Adrenal gland (tissue), 12 donors: ENCODE measurements around the gene ZNF785. TPM values are rescaled to one million over a fixed set of nuclear protein-coding genes. Genes with fewer than 3 reads are reported as not detected.
"Not testable (repeated sequence)": the region's sequence is repeated elsewhere in the genome, so short reads cannot be mapped to it uniquely, and the experiment has no call there.

Experiments
- DNase-seq, 7 donors: peaks; one replicate each; pipeline ENCODE4 v3.0.0-alpha.2; 2019 to 2020
- H3K27ac ChIP-seq, 5 donors: fragments of 200-600 bp; sonication (generic) in 4 of 5; 1 replicate in 3 of 5; 2 replicates in 2 of 5; pipeline versions ENCODE4 v1.5.1 to v1.8.0; 2016 to 2020; ENCODE audit warnings: mild to moderate bottlenecking in 1 of 5
- H3K27me3 ChIP-seq: fragments of 200-600 bp; 2 replicates; pipeline ENCODE4 v1.8.0; 2021
- H3K36me3 ChIP-seq, 2 donors: fragments of 200-600 bp; replicated peaks in 1 of 2; 1 replicate in 1 of 2; 2 replicates in 1 of 2; pipeline versions ENCODE4 v1.5.1 to v1.8.0; 2018 to 2022
- H3K4me1 ChIP-seq, 2 donors: fragments of 200-600 bp; replicated peaks in 1 of 2; 1 replicate in 1 of 2; 2 replicates in 1 of 2; pipeline versions ENCODE4 v1.5.1 to v1.8.0; 2018 to 2021
- H3K4me3 ChIP-seq, 4 donors: fragments of 200-600 bp; sonication (generic) in 3 of 4; one replicate each; pipeline ENCODE4 v1.5.1; 2016 to 2018
- H3K9me3 ChIP-seq, 3 donors: fragments of 200-600 bp; sonication (generic) in 1 of 3; replicated peaks in 1 of 3; 1 replicate in 2 of 3; 2 replicates in 1 of 3; pipeline versions ENCODE4 v1.5.1 to v1.8.0; 2016 to 2021
- CTCF ChIP-seq, 6 experiments: fragments of 450-650 bp in 4 of 6; fragments of 200-600 bp in 2 of 6; sonication (generic) in 1 of 6; IDR thresholded peaks; 1 replicate in 5 of 6; 2 replicates in 1 of 6; pipeline versions ENCODE4 v1.5.1 to v1.8.0; 2016 to 2021; ENCODE audit warnings: antibody characterized with exemption in 6 of 6, mild to moderate bottlenecking in 2 of 6, moderate library complexity in 1 of 6
- POLR2A ChIP-seq, 2 donors: fragments of 450-650 bp; IDR thresholded peaks; one replicate each; pipeline ENCODE4 v1.6.1; 2017; ENCODE audit warnings: antibody characterized with exemption in 2 of 2, mild to moderate bottlenecking in 2 of 2, moderate library complexity in 1 of 2
- WGBS, 4 donors: extraction: QIAGEN DNeasy Blood & Tissue Kit in 2 of 4; methylation state at CpG; one replicate each; pipeline versions ENCODE4 v1.1.5 to v1.1.7; 2013 to 2017; 5-methylcytosine and 5-hydroxymethylcytosine counted together
- intact Hi-C, 2 donors: fragments of 100-400 bp; cut with DNase I; formaldehyde crosslinking; loops; one replicate each; pipeline versions ENCODE4 v1.14.1 to v1.15.0; 2022 to 2023
- polyA plus RNA-seq, 3 donors: library from polyadenylated mRNA; stranded (reverse); fragments of 200-250 nt in 2 of 3; fragments of 350-450 nt in 1 of 3; fragmentation: Illumina TruSeq in 1 of 3; extraction: RNeasy Lipid Tissue Mini Kit (QIAGEN cat#74804) in 1 of 3; gene quantifications; one replicate each; pipeline ENCODE4 v1.2.3, GENCODE V29; 2013 to 2014
- total RNA-seq, 9 donors: library from RNA; depleted of rRNA in 4 of 9; stranded (reverse); fragments of >200 nt in 4 of 9; fragments of 120-200 nt in 1 of 9; fragmentation: NEBNext Ultra II Directional in 1 of 9; extraction: Animal tissue kit (Norgen Biotek cat#: 25700) in 1 of 9; gene quantifications; one replicate each; pipeline versions ENCODE4 v1.1.0 to v1.2.4, GENCODE V29; 2013 to 2023
- donor health status: healthy with polysubstance abuse.
- donor health status: Bipolar disorder and iron deficiency.
- donor health status: DM: yes; HTN: yes; CAD: no.
- donor health status: DM: no; HTN: no; CAD: no.
- donor health status: DM: no; HTN: no; CAD: no.
- donor health status: DM: yes; HTN: yes; CAD: no.

ZNF785 gene
- total and polyA plus RNA-seq, 12 donors: 3.4 to 37.0 (median 13.0) TPM

GRCh38 chr16:30548416-30549253, 36.9 kb downstream of the ZNF785 start:
- no peak for DNase-seq
- TF ChIP-seq POLR2A (IDR thresholded peaks at IDR 0.05) (no peak), CTCF (IDR thresholded peaks at IDR 0.05) (no peak)
- H3K27me3 ChIP-seq: no peaks in the 10 kb centered on the region
- WGBS, 4 donors: 63 to 67% (median 66%) methylated on average over 8 of the region's 8 CpGs
- peak overlapping the region; percentile 34 to 68 (median 45) for H3K27ac ChIP-seq
- H3K36me3 ChIP-seq: peaks cover 0 to 6% of the 10 kb centered on the region in 2 donors
- H3K9me3 ChIP-seq: no peaks in the 10 kb centered on the region
- intact Hi-C loops: no loop called here
- H3K4me1 ChIP-seq: peaks cover 10 to 12% of the 10 kb centered on the region in 2 donors
- no peak overlapping the region for H3K4me3 ChIP-seq

GRCh38 chr16:30546115-30546514, 39.4 kb downstream of the ZNF785 start:
- intact Hi-C loops: no loop called here
- H3K36me3 ChIP-seq: no peaks in the 10 kb centered on the region
- peaks cover 10 to 12% of the 10 kb centered on the region in 2 donors for H3K4me1 ChIP-seq
- TF ChIP-seq POLR2A (IDR thresholded peaks at IDR 0.05) (no peak), CTCF (IDR thresholded peaks at IDR 0.05) (no peak)
- DNase-seq: no peak
- no peaks in the 10 kb centered on the region for H3K27me3 ChIP-seq
- 78 to 86% (median 85%) methylated on average over 8 of the region's 8 CpGs for WGBS, 4 donors
- no peaks in the 10 kb centered on the region for H3K9me3 ChIP-seq
- no peak overlapping the region for H3K4me3 ChIP-seq
- no peak overlapping the region for H3K27ac ChIP-seq

- Histone ChIP-seq H3K9me3 (no peaks in the 10 kb centered on the region), H3K36me3 (no peaks in the 10 kb centered on the region), H3K27ac (no peak overlapping the region), H3K4me3 (no peak overlapping the region), H3K27me3 (no peaks in the 10 kb centered on the region), H3K4me1 (no peaks in the 10 kb centered on the region)
- 82 to 88% (median 85%) methylated on average over 5 of the region's 5 CpGs for WGBS, 4 donors
- no peak for TF ChIP-seq POLR2A (IDR thresholded peaks at IDR 0.05)
- no peak for TF ChIP-seq CTCF (IDR thresholded peaks at IDR 0.05)
- intact Hi-C loops: no loop called here
- no peak for DNase-seq
Measured at GRCh38 chr16:30543067-30543466, 42.4 kb downstream of the ZNF785 start.

- H3K27ac ChIP-seq: no peak overlapping the region
- 62 to 75% (median 71%) methylated on average over 10 of the region's 10 CpGs for WGBS, 4 donors
Measured at GRCh38 chr16:30541502-30542329, 43.8 kb downstream of the ZNF785 start.

GRCh38 chr16:30540916-30541464, 44.5 kb downstream of the ZNF785 start:
- H3K4me1 ChIP-seq, H3K4me3 ChIP-seq, H3K27me3 ChIP-seq, DNase-seq, H3K36me3 ChIP-seq, H3K27ac ChIP-seq, H3K9me3 ChIP-seq, intact Hi-C loops: not testable (repeated sequence)
- 77 to 83% (median 78%) methylated on average over 9 of the region's 9 CpGs for whole genome bisulfite sequencing, 4 donors

More at GRCh38 chr16:30541502-30542329, 43.8 kb downstream of the ZNF785 start:
- H3K36me3 ChIP-seq: no peaks in the 10 kb centered on the region
- H3K4me3 ChIP-seq: no peak overlapping the region
- DNase-seq: no peak
- intact Hi-C loops: no loop called here
- H3K4me1 ChIP-seq: no peaks in the 10 kb centered on the region
- TF ChIP-seq CTCF (IDR thresholded peaks at IDR 0.05) (no peak), POLR2A (IDR thresholded peaks at IDR 0.05) (no peak)
- no peaks in the 10 kb centered on the region for H3K9me3 ChIP-seq
- H3K27me3 ChIP-seq: no peaks in the 10 kb centered on the region

GRCh38 chr16:30539986-30540526, 45.4 kb downstream of the ZNF785 start:
- peaks cover 8 to 12% of the 10 kb centered on the region in 2 donors for H3K4me1 ChIP-seq
- H3K9me3 ChIP-seq, intact Hi-C loops, H3K27me3 ChIP-seq, H3K4me3 ChIP-seq, H3K36me3 ChIP-seq, DNase-seq, H3K27ac ChIP-seq: not testable (repeated sequence)
- 86 to 94% (median 90%) methylated on average over 9 to 13 of the region's 13 CpGs for WGBS, 4 donors
